ENCODE data around the gene MADD.

Gene MADD

DNA sequence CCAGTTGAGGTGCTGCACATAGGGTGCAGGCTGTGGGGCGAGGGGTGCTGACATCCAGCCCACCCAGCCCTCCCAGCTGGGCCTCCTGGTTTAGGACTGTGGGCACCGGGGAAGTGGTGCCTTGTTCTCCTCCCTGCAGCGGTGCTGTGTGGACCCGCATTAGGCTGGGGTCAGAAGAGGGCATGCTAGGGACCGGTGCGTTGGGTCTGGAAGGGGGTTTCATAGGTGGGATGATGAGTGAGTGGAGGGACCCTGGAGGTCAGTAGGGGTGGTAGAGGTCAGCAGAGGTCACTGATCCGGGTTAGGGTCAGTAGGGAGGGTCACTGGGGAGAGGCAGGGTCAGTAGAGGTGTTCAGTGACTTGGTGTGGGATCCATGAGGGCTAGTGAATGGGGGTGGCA lies 89.2 kb downstream of the MADD start:
- no peak for TF ChIP-seq TAF1 (IDR thresholded peaks at IDR 0.05; ENCODE audit: borderline replicate concordance, insufficient read depth, low read length)
- no peak for TF ChIP-seq SIN3A (IDR thresholded peaks at IDR 0.05; ENCODE audit: borderline replicate concordance, insufficient read depth, low read length)
- TF ChIP-seq FOXP2 (optimal IDR thresholded peaks at IDR 0.05; ENCODE audit: borderline replicate concordance, extremely low read depth, extremely low read length, insufficient read depth): no peak
- TF ChIP-seq REST (IDR thresholded peaks at IDR 0.05; ENCODE audit: insufficient read depth in 1 of 2, low read depth in 2 of 2, low read length in 2 of 2): no peak
- no peak for TF ChIP-seq POLR2AphosphoS5 (IDR thresholded peaks at IDR 0.05; ENCODE audit: low read depth, low read length)

GRCh38 chr11:47359586-47359985 lies 89.7 kb downstream of the MADD start:
- TF ChIP-seq SIN3A (IDR thresholded peaks at IDR 0.05; ENCODE audit: borderline replicate concordance, insufficient read depth, low read length) (no peak), FOXP2 (optimal IDR thresholded peaks at IDR 0.05; ENCODE audit: borderline replicate concordance, extremely low read depth, extremely low read length, insufficient read depth) (no peak), POLR2AphosphoS5 (IDR thresholded peaks at IDR 0.05; ENCODE audit: low read depth, low read length) (no peak), TAF1 (IDR thresholded peaks at IDR 0.05; ENCODE audit: borderline replicate concordance, insufficient read depth, low read length) (no peak), REST (IDR thresholded peaks at IDR 0.05; ENCODE audit: insufficient read depth in 1 of 2, low read depth in 2 of 2, low read length in 2 of 2) (no peak)

- no peak for TF ChIP-seq POLR2AphosphoS5 (IDR thresholded peaks at IDR 0.05; ENCODE audit: low read depth, low read length)
- no peak for TF ChIP-seq REST (IDR thresholded peaks at IDR 0.05; ENCODE audit: insufficient read depth in 1 of 2, low read depth in 2 of 2, low read length in 2 of 2)
- TF ChIP-seq SIN3A (IDR thresholded peaks at IDR 0.05; ENCODE audit: borderline replicate concordance, insufficient read depth, low read length): no peak
- TF ChIP-seq FOXP2 (optimal IDR thresholded peaks at IDR 0.05; ENCODE audit: borderline replicate concordance, extremely low read depth, extremely low read length, insufficient read depth): no peak
- no peak for TF ChIP-seq TAF1 (IDR thresholded peaks at IDR 0.05; ENCODE audit: borderline replicate concordance, insufficient read depth, low read length)
These were observed 90.4 kb downstream of the MADD start for GRCh38 chr11:47360341-47360740.

- TF ChIP-seq FOXP2 (optimal IDR thresholded peaks at IDR 0.05; ENCODE audit: borderline replicate concordance, extremely low read depth, extremely low read length, insufficient read depth) (no peak), SIN3A (IDR thresholded peaks at IDR 0.05; ENCODE audit: borderline replicate concordance, insufficient read depth, low read length) (no peak), POLR2AphosphoS5 (IDR thresholded peaks at IDR 0.05; ENCODE audit: low read depth, low read length) (no peak), REST (IDR thresholded peaks at IDR 0.05; ENCODE audit: insufficient read depth in 1 of 2, low read depth in 2 of 2, low read length in 2 of 2) (no peak), TAF1 (IDR thresholded peaks at IDR 0.05; ENCODE audit: borderline replicate concordance, insufficient read depth, low read length) (no peak)
These were observed 91.5 kb downstream of the MADD start for GRCh38 chr11:47361419-47361818.

DNA sequence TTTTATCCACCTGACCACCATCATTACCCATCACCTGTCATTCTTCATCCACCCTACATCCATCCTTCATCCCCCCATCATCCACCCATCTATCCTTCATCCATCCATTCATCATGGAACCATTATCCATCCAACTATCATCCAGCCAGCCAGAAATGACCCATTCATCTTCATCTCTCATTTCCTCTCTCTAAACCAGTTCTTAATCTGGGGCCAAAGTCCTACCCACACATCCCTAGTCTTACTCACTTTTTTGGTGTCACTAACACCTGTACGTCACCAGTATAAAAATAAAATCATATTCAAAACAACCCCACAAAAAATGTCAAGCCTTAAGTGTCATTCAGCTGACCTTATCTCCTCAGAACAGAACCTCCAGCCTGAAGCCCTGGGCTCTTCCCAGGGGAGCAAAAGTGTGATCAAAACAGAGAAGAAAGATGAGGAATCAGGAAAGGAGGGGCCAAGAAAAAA lies 96.1 kb downstream of the MADD start:
- no peak for TF ChIP-seq REST (IDR thresholded peaks at IDR 0.05; ENCODE audit: insufficient read depth in 1 of 2, low read depth in 2 of 2, low read length in 2 of 2)
- no peak for TF ChIP-seq TAF1 (IDR thresholded peaks at IDR 0.05; ENCODE audit: borderline replicate concordance, insufficient read depth, low read length)
- no peak for TF ChIP-seq SIN3A (IDR thresholded peaks at IDR 0.05; ENCODE audit: borderline replicate concordance, insufficient read depth, low read length)
- TF ChIP-seq FOXP2 (optimal IDR thresholded peaks at IDR 0.05; ENCODE audit: borderline replicate concordance, extremely low read depth, extremely low read length, insufficient read depth): no peak
